ENCODE data around the gene NPTXR.

NPTXR gene

DNA sequence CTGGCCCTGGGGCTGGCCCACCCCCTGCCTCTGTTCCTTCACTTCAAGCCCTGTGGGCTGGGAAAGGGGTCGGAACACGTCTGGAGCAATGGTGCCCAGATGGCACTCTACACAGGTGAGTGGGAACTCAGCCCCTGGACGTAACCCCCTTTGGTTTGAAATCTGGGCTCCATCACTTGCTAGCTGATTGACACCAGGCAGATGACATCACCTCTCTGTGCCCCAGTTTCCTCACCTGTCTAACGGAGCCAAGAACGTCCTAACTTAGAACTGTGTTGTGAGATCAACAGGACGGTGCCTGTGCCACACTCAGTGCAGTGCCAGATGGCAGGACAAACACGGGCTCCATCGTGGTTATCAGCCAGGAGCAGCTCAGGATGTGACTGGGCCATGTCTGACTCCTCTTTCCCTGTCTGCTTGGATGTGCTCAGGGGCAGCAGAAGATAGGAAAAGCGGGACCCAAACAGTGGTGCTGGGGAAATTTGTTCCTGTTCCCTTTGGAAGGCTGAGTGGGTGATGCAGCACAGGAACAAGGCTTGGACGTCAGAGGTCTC is 24.4 kb downstream of the NPTXR start:
- no peaks in the 10 kb centered on the region for H3K36me3 ChIP-seq (ENCODE audit: control insufficient read depth, low read length)
- H3K27ac ChIP-seq (ENCODE audit: low read depth, low read length), result no peak overlapping the region
- H3K9me2 ChIP-seq (replicated peaks; ENCODE audit: control insufficient read depth, low read length), result no peaks in the 10 kb centered on the region
- H3K79me2 ChIP-seq (ENCODE audit: control insufficient read depth, low read length), result no peaks in the 10 kb centered on the region
- no peak overlapping the region for H3K4me2 ChIP-seq (ENCODE audit: low read length)
- no peaks in the 10 kb centered on the region for H3K4me1 ChIP-seq (ENCODE audit: control insufficient read depth, low read length)
- no peak overlapping the region for H3K4me3 ChIP-seq (ENCODE audit: low read length)
- TF ChIP-seq, protein P1, sequence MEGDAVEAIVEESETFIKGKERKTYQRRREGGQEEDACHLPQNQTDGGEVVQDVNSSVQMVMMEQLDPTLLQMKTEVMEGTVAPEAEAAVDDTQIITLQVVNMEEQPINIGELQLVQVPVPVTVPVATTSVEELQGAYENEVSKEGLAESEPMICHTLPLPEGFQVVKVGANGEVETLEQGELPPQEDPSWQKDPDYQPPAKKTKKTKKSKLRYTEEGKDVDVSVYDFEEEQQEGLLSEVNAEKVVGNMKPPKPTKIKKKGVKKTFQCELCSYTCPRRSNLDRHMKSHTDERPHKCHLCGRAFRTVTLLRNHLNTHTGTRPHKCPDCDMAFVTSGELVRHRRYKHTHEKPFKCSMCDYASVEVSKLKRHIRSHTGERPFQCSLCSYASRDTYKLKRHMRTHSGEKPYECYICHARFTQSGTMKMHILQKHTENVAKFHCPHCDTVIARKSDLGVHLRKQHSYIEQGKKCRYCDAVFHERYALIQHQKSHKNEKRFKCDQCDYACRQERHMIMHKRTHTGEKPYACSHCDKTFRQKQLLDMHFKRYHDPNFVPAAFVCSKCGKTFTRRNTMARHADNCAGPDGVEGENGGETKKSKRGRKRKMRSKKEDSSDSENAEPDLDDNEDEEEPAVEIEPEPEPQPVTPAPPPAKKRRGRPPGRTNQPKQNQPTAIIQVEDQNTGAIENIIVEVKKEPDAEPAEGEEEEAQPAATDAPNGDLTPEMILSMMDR (IDR thresholded peaks at IDR 0.05; ENCODE audit: low read depth, low read length, poor library complexity, severe bottlenecking), result no peak
- no peak for TF ChIP-seq EZH2phosphoT487 (IDR thresholded peaks at IDR 0.05; ENCODE audit: borderline replicate concordance, low read length)
- H4K20me1 ChIP-seq (ENCODE audit: control insufficient read depth, insufficient read depth, low read depth, low read length), result no peaks in the 10 kb centered on the region
- no peaks in the 10 kb centered on the region for H3F3A ChIP-seq (ENCODE audit: control insufficient read depth, insufficient read depth)
- H3K27me3 ChIP-seq (ENCODE audit: control insufficient read depth, low read length), result peaks cover 7% of the 10 kb centered on the region; the same call in 1 of the 2 replicates
- no peaks in the 10 kb centered on the region for H3K9me3 ChIP-seq (ENCODE audit: control insufficient read depth, insufficient read depth, low read length)

DNA sequence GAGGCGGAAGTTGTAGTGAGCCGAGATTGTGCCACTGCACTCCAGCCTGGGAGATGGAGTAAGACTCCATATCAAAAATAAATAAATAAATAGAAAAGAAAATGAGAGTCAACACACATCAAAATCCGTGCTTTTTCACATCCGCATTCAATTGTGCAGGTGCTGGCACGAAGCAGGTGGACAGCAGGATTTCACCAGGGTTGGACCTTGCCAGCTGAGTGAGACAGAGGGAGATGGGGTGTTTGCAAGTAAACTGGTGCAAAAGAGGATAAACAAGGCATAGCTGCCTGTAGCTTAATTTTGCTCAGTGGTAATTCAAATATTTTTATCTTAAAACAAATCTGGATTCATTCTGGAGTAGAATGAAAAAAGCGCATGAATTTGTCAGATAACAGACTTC is 26.6 kb downstream of the NPTXR start:
- Histone ChIP-seq H3K9me3 (ENCODE audit: control insufficient read depth, insufficient read depth, low read length) (no peaks in the 10 kb centered on the region), H3K27ac (ENCODE audit: low read depth, low read length) (no peak overlapping the region), H3K36me3 (ENCODE audit: control insufficient read depth, low read length) (no peaks in the 10 kb centered on the region), H3K79me2 (ENCODE audit: control insufficient read depth, low read length) (no peaks in the 10 kb centered on the region), H3K9me2 (replicated peaks; ENCODE audit: control insufficient read depth, low read length) (no peaks in the 10 kb centered on the region), H3K27me3 (ENCODE audit: control insufficient read depth, low read length) (peaks cover 12% of the 10 kb centered on the region), H4K20me1 (ENCODE audit: control insufficient read depth, insufficient read depth, low read depth, low read length) (no peaks in the 10 kb centered on the region), H3K4me1 (ENCODE audit: control insufficient read depth, low read length) (no peaks in the 10 kb centered on the region), H3K4me2 (ENCODE audit: low read length) (no peak overlapping the region), H3K4me3 (ENCODE audit: low read length) (no peak overlapping the region), H3F3A (ENCODE audit: control insufficient read depth, insufficient read depth) (no peaks in the 10 kb centered on the region)
- TF ChIP-seq, protein P1 (IDR thresholded peaks at IDR 0.05; ENCODE audit: low read depth, low read length, poor library complexity, severe bottlenecking), result no peak
- no peak for TF ChIP-seq EZH2phosphoT487 (IDR thresholded peaks at IDR 0.05; ENCODE audit: borderline replicate concordance, low read length)

DNA sequence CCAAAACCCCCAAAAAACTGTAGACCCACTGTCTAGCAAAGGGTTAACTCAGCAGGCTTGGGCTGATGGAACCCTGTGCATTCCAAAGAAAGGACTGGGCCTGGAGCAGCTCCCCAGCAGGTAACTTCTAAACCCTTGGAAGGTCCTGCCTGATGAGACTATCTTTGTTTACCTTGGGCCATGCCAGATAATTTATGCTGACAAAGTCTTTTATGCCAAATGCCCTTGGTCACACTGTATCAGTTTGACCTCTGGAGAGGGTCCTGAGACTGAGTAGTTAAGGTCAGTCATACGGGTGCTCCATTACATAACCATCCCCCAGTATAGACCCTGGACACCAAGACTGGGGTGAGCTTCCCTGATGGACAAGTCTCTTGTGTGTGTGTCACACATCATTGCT is 28.0 kb downstream of the NPTXR start:
- Histone ChIP-seq H3K9me2 (replicated peaks; ENCODE audit: control insufficient read depth, low read length) (no peaks in the 10 kb centered on the region), H4K20me1 (ENCODE audit: control insufficient read depth, insufficient read depth, low read depth, low read length) (no peaks in the 10 kb centered on the region), H3K4me2 (ENCODE audit: low read length) (no peak overlapping the region), H3K27me3 (ENCODE audit: control insufficient read depth, low read length) (peaks cover 23% of the 10 kb centered on the region), H3K27ac (ENCODE audit: low read depth, low read length) (no peak overlapping the region), H3K9me3 (ENCODE audit: control insufficient read depth, insufficient read depth, low read length) (no peaks in the 10 kb centered on the region), H3K36me3 (ENCODE audit: control insufficient read depth, low read length) (no peaks in the 10 kb centered on the region), H3F3A (ENCODE audit: control insufficient read depth, insufficient read depth) (no peaks in the 10 kb centered on the region), H3K79me2 (ENCODE audit: control insufficient read depth, low read length) (no peaks in the 10 kb centered on the region), H3K4me3 (ENCODE audit: low read length) (no peak overlapping the region), H3K4me1 (ENCODE audit: control insufficient read depth, low read length) (no peaks in the 10 kb centered on the region)
- TF ChIP-seq EZH2phosphoT487 (IDR thresholded peaks at IDR 0.05; ENCODE audit: borderline replicate concordance, low read length), result no peak
- TF ChIP-seq, protein P1 (IDR thresholded peaks at IDR 0.05; ENCODE audit: low read depth, low read length, poor library complexity, severe bottlenecking), result no peak
